ENCODE results near the gene PPIP5K1.

DNA sequence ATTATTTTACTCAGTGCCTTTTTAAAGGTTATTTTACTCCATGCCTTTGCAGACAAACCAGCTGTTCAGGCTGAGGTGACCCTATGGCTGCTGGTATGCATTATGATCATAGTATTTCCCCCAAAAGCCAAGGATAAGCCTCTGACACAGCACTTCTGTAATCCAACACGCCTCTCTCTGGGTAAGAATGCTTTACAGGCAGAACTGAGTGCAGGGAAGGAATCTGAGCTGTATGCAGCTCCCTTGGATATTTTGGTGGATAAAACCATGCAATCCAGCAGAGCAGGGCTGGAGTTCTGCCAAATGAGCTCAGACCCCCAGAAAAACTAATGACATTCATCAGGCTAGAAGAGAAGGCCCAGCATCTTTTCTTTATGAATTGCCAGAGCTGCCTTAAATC lies 84.3 kb downstream of the PPIP5K1 start:
- TF ChIP-seq, protein P1, sequence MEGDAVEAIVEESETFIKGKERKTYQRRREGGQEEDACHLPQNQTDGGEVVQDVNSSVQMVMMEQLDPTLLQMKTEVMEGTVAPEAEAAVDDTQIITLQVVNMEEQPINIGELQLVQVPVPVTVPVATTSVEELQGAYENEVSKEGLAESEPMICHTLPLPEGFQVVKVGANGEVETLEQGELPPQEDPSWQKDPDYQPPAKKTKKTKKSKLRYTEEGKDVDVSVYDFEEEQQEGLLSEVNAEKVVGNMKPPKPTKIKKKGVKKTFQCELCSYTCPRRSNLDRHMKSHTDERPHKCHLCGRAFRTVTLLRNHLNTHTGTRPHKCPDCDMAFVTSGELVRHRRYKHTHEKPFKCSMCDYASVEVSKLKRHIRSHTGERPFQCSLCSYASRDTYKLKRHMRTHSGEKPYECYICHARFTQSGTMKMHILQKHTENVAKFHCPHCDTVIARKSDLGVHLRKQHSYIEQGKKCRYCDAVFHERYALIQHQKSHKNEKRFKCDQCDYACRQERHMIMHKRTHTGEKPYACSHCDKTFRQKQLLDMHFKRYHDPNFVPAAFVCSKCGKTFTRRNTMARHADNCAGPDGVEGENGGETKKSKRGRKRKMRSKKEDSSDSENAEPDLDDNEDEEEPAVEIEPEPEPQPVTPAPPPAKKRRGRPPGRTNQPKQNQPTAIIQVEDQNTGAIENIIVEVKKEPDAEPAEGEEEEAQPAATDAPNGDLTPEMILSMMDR (IDR thresholded peaks at IDR 0.05; ENCODE audit: borderline replicate concordance, extremely low read depth, low read length, poor library complexity, severe bottlenecking): no peak
- TF ChIP-seq EZH2 (IDR thresholded peaks at IDR 0.05; ENCODE audit: borderline replicate concordance, low read depth, low read length, severe bottlenecking): no peak

All from DND-41 (cell line).